Chondrocyte (in vitro differentiated cells): ENCODE measurements around the gene CUEDC1. TPM values are rescaled to one million over a fixed set of nuclear protein-coding genes. Genes with fewer than 3 reads are reported as not detected.

Experiments
- DNase-seq: peaks from one replicate; pipeline ENCODE4 v3.0.0; 2021; ENCODE audit warnings: mixed read lengths, low spot score
- H3K27ac Mint-ChIP-seq: one replicate; pipeline ENCODE4 v1.8.0; 2021; ENCODE audit warnings: mild to moderate bottlenecking, moderate library complexity, mixed read lengths; ENCODE audit not compliant: unreplicated experiment
- H3K27me3 Mint-ChIP-seq: 2 replicates; pipeline ENCODE4 v1.8.0; 2021; ENCODE audit warnings: low read depth, mixed read lengths
- H3K36me3 Mint-ChIP-seq: 2 replicates; pipeline ENCODE4 v1.8.0; 2021; ENCODE audit warnings: low read depth, mixed read lengths
- H3K4me1 Mint-ChIP-seq: 2 replicates; pipeline ENCODE4 v1.8.0; 2021; ENCODE audit warnings: low read depth, mild to moderate bottlenecking, mixed read lengths
- H3K4me3 Mint-ChIP-seq: one replicate; pipeline ENCODE4 v1.8.0; 2021; ENCODE audit warnings: mild to moderate bottlenecking, moderate library complexity, mixed read lengths; ENCODE audit not compliant: unreplicated experiment
- H3K9me3 Mint-ChIP-seq: 2 replicates; pipeline ENCODE4 v1.8.0; 2021; ENCODE audit warnings: low read depth, mixed read lengths
- total RNA-seq: library from RNA; stranded (reverse); gene quantifications from 3 replicates; pipeline ENCODE4 v1.2.1, GENCODE V29; 2021
- TF ChIP-seq, protein P1 (sequence below): fragments of 200-600 bp; sonication (generic); IDR thresholded peaks from 2 replicates; pipeline ENCODE4 v1.5.0; 2021; ENCODE audit warnings: antibody characterized with exemption, mild to moderate bottlenecking, moderate library complexity

CUEDC1 gene
- total RNA-seq, 1 donor from 2014 or later: 41.9 TPM

DNA sequence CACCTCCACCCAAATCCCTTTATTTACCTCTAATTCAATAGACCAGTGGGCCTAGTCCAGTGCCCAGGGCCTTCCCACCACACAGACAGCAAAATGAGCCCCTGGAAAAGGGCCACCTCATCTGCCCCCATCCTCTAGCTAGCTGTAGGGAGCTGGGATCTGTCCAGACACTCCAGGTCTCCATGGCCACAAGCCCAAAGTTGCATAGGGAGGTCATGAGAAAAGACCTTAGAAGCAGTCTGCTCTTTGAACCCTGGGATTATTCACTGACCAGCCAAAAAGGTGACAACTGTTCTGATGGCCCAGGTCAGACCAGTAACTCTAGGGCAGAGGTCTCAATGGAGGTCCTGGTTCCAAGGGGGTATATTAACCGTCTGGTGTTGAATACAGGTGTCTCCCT, 2.0 kb downstream of the CUEDC1 start:
- H3K4me1 Mint-ChIP-seq: peaks cover 65% of the 10 kb centered on the region

DNA sequence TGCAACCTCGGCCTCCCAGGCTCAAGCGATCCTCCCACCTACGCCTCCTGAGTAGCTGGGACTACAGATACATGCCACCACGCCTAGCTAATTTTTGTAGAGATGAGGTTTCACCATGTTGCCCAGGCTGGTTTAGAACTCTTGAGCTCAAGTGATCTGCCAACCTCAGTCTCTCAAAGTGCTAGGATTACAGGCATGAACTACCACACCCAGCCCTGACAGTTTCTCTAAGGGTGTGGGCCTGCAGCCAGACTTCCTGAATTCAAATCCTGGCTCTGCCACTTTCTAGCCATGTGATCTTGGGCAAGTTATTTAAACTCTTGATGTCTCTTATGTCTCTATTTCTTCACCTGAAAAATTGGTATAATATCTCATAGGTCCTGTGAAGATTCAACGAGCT, 5.6 kb downstream of the CUEDC1 start:
- Mint-ChIP-seq H3K36me3 (no peaks in the 10 kb centered on the region), H3K4me3 (no peak overlapping the region), H3K9me3 (no peaks in the 10 kb centered on the region), H3K27me3 (no peaks in the 10 kb centered on the region), H3K27ac (peak overlapping the region; percentile 93), H3K4me1 (peaks cover 88% of the 10 kb centered on the region)
- TF ChIP-seq, protein P1, sequence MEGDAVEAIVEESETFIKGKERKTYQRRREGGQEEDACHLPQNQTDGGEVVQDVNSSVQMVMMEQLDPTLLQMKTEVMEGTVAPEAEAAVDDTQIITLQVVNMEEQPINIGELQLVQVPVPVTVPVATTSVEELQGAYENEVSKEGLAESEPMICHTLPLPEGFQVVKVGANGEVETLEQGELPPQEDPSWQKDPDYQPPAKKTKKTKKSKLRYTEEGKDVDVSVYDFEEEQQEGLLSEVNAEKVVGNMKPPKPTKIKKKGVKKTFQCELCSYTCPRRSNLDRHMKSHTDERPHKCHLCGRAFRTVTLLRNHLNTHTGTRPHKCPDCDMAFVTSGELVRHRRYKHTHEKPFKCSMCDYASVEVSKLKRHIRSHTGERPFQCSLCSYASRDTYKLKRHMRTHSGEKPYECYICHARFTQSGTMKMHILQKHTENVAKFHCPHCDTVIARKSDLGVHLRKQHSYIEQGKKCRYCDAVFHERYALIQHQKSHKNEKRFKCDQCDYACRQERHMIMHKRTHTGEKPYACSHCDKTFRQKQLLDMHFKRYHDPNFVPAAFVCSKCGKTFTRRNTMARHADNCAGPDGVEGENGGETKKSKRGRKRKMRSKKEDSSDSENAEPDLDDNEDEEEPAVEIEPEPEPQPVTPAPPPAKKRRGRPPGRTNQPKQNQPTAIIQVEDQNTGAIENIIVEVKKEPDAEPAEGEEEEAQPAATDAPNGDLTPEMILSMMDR: no peak
- DNase-seq: no peak

More for the DNA sequence above, 2.0 kb downstream of the CUEDC1 start:
- no peak for DNase-seq
- TF ChIP-seq, protein P1: no peak
- Mint-ChIP-seq H3K4me3 (no peak overlapping the region), H3K27ac (peak overlapping the region; percentile 80), H3K27me3 (no peaks in the 10 kb centered on the region), H3K9me3 (no peaks in the 10 kb centered on the region), H3K36me3 (no peaks in the 10 kb centered on the region)

DNA sequence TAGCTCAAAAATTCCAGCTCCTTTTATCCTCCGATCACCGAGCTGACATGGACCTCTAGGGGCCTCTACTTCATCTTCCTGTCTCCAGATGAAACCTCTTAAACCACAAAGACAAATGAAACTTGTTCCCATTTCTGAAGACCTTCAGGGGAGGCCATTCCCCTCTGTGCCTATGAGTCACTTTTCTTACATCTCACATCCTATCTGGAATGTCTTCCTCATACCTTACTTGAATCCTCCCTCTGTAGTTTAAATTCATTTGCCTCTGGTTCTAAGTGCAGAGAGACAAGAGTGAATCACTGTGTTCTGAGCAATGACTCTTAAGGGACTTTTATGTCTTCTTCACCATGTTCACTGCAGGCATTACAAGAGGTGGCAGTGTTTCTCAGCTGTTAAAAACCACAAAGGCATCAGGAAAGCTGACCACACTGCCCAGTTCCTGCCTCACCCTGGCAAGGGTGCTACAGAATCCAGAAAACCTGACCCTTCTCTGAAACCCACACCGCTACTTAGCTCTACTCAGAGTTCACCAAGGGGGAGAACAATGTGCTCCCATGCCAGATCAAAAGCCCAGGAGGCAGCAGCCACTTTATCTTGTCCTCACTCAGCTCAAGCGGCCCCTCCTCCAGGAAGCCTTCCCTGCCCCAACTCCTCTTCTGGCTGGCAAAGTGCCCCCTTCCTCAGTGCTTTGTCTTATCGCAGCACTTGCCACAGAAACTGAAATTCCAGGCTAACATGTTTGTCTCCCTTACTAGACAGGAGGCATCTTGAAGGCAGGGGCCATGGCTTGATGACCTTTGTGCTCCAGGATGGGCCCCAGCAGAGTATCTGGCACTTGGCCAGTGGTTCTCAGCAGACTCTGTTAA, 6.4 kb downstream of the CUEDC1 start:
- no peaks in the 10 kb centered on the region for H3K9me3 Mint-ChIP-seq
- H3K27ac Mint-ChIP-seq: peak overlapping the region; percentile 93
- TF ChIP-seq, protein P1: peak; percentile 59
- DNase-seq: no peak
- no peaks in the 10 kb centered on the region for H3K27me3 Mint-ChIP-seq
- no peaks in the 10 kb centered on the region for H3K36me3 Mint-ChIP-seq
- peaks cover 85% of the 10 kb centered on the region for H3K4me1 Mint-ChIP-seq
- H3K4me3 Mint-ChIP-seq: peak overlapping the region; percentile 3

DNA sequence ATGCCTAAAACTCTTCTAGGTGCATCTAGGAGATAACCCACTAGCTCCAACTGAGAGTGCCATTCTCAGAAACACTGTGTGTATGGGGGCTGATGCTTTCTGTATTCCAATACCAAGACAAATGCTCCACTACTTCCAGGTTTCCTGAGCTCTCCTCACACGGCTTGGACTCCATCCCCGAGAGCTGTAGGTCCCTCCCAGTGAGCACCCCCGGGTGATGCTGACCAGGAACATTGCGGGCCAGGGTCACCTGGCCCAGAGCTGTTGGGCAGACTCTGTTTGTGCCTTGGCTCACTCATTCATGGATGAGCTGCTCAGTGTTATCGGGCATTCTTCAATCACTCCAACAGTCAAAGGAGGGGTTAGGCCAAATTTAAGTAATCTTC, 7.0 kb downstream of the CUEDC1 start:
- no peaks in the 10 kb centered on the region for H3K9me3 Mint-ChIP-seq

DNA sequence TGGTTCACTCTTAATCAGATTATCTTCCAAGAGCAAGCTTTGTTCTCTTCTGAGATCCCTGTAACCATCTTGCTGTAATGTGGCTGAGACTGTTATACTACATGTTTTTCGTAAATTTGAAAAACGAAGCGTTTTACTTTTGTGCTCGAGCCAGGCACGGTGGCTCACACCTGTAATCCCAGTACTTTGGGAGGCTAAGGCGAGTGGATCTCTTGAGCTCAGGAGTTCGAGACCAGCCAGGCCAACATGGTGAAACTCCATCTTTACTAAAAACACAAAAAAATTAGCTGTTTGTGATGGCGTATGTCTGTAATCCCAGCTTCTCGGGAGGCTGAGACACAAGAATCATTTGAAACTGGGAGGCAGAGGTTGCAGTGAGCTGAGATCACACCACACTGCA, 7.8 kb downstream of the CUEDC1 start:
- Mint-ChIP-seq H3K9me3 (no peaks in the 10 kb centered on the region), H3K27me3 (no peaks in the 10 kb centered on the region), H3K27ac (peak overlapping the region; percentile 80), H3K36me3 (no peaks in the 10 kb centered on the region), H3K4me3 (peak overlapping the region; percentile 62), H3K4me1 (peaks cover 80% of the 10 kb centered on the region)
- TF ChIP-seq, protein P1: no peak
- DNase-seq: no peak

More for the DNA sequence above, 7.0 kb downstream of the CUEDC1 start:
- Mint-ChIP-seq H3K36me3 (no peaks in the 10 kb centered on the region), H3K4me3 (no peak overlapping the region), H3K4me1 (peaks cover 85% of the 10 kb centered on the region), H3K27me3 (no peaks in the 10 kb centered on the region), H3K27ac (peak overlapping the region; percentile 93)
- TF ChIP-seq, protein P1: no peak
- DNase-seq: no peak
